Measurements from ENCODE around the gene MAN1A1.

MAN1A1 gene

GRCh38 chr6:119274197-119274595, 75.4 kb downstream of the MAN1A1 start:
- DNase-seq (ENCODE audit: low read depth), result no peak

GRCh38 chr6:119273272-119274196, 76.0 kb downstream of the MAN1A1 start:
- no peak overlapping the region for H3K4me3 ChIP-seq (ENCODE audit: low read length)
- TF ChIP-seq CTCF (conservative IDR thresholded peaks at IDR 0.05; ENCODE audit: low read depth, low read length), result no peak
- DNase-seq (ENCODE audit: low read depth), result no peak

More at GRCh38 chr6:119274197-119274595, 75.4 kb downstream of the MAN1A1 start:
- no peak for TF ChIP-seq CTCF (conservative IDR thresholded peaks at IDR 0.05; ENCODE audit: low read depth, low read length)
- no peak overlapping the region for H3K4me3 ChIP-seq (ENCODE audit: low read length)

- H3K4me3 ChIP-seq (ENCODE audit: low read length), result no peak overlapping the region
- no peak for TF ChIP-seq CTCF (conservative IDR thresholded peaks at IDR 0.05; ENCODE audit: low read depth, low read length)
- no peak for DNase-seq (ENCODE audit: low read depth)
Observed at GRCh38 chr6:119270545-119270944, 79.0 kb downstream of the MAN1A1 start.

- no peak for DNase-seq (ENCODE audit: low read depth)
- H3K4me3 ChIP-seq (ENCODE audit: low read length), result no peak overlapping the region
- no peak for TF ChIP-seq CTCF (conservative IDR thresholded peaks at IDR 0.05; ENCODE audit: low read depth, low read length)
Observed at GRCh38 chr6:119269266-119270103, 80.1 kb downstream of the MAN1A1 start.

GRCh38 chr6:119267126-119267905, 82.2 kb downstream of the MAN1A1 start:
- DNase-seq (ENCODE audit: low read depth), result no peak
- no peak overlapping the region for H3K4me3 ChIP-seq (ENCODE audit: low read length)
- TF ChIP-seq CTCF (conservative IDR thresholded peaks at IDR 0.05; ENCODE audit: low read depth, low read length), result no peak

- TF ChIP-seq CTCF (conservative IDR thresholded peaks at IDR 0.05; ENCODE audit: low read depth, low read length), result no peak
- H3K4me3 ChIP-seq (ENCODE audit: low read length), result no peak overlapping the region
- DNase-seq (ENCODE audit: low read depth), result no peak
Observed at GRCh38 chr6:119264854-119265397, 84.6 kb downstream of the MAN1A1 start.
